K562 (cell line): ENCODE data around the gene SH3RF1. TPM values are rescaled to one million over a fixed set of nuclear protein-coding genes. Genes with fewer than 3 reads are reported as not detected.

Source experiments
- ATAC-seq: fragments of 200-7000 bp; cut with Tn5 transposase; 3 replicates; pipeline ENCODE4 v1.9.1; 2020; ENCODE audit warnings: moderate library complexity
- BruUV-seq: library from RNA; stranded (reverse); fragments of 400-500 nt; replicated peaks from 2 replicates; lab custom pipeline; 2021; lab: Mats Ljungman, UMichigan
- CTCF ChIA-PET: fragments of 300-600 bp; formaldehyde crosslinking; extraction: SDS; loops from one replicate; lab custom pipeline; 2021; ENCODE audit warnings: low intra/inter-chr PET ratio; lab: Yijun Ruan, JAX
- POLR2A ChIA-PET: fragments of 300-600, 350-650 bp; sonication (Branson Sonifier 250); formaldehyde crosslinking; extraction: SDS; loops from one replicate; lab custom pipeline; 2021; ENCODE audit warnings: antibody characterized with exemption, inconsistent platforms; lab: Yijun Ruan, JAX
- DNase-seq, 4 experiments: peaks; one replicate each; pipeline versions ENCODE4 v3.0.0 to v3.0.0-alpha.2; 2011 to 2018; ENCODE audit warnings: low spot score in 3 of 4, mixed read lengths in 3 of 4; ENCODE audit errors: extremely low read depth in 1 of 4
- FAIRE-seq: peaks from 2 replicates; lab custom pipeline; 2011; peaks lifted over from hg19 to GRCh38; lab: Jason Lieb, UNC
- H2AFZ ChIP-seq: 2 replicates; pipeline ENCODE4 v1.6.0; 2011; ENCODE audit warnings: low read depth, low read length, control low read depth, inconsistent platforms
- H3K27ac ChIP-seq: fragments of 200-600 bp; 3 replicates; pipeline ENCODE4 v1.8.0; 2011; ENCODE audit warnings: low read depth, mild to moderate bottlenecking, control low read depth, inconsistent platforms, low read length, moderate library complexity, mixed read lengths; ENCODE audit errors: extremely low read depth
- H3K27me3 ChIP-seq, 2 experiments: fragments of 300-600 bp in 1 of 2; 2 replicates in 1 of 2; 3 replicates in 1 of 2; pipeline versions ENCODE4 v1.6.0 to v1.8.0; 2011; ENCODE audit warnings: inconsistent platforms in 2 of 2, low read length in 2 of 2, mild to moderate bottlenecking in 1 of 2, mixed read lengths in 1 of 2, moderate library complexity in 1 of 2; ENCODE audit not compliant: control insufficient read depth in 2 of 2, insufficient read depth in 2 of 2
- H3K36me3 ChIP-seq: fragments of 300-600 bp; 3 replicates; pipeline ENCODE4 v1.8.0; 2011; ENCODE audit warnings: mild to moderate bottlenecking, low read length, inconsistent platforms; ENCODE audit not compliant: control insufficient read depth, insufficient read depth
- H3K4me1 ChIP-seq, 2 experiments: fragments of 200-600 bp in 1 of 2; replicated peaks in 1 of 2; 2 replicates in 1 of 2; 3 replicates in 1 of 2; pipeline versions ENCODE4 v1.5.1 to v1.8.0; 2011; ENCODE audit warnings: inconsistent platforms in 2 of 2, low read length in 2 of 2, mild to moderate bottlenecking in 1 of 2, mixed read lengths in 1 of 2, moderate library complexity in 1 of 2; ENCODE audit not compliant: control insufficient read depth in 2 of 2, insufficient read depth in 2 of 2
- H3K4me2 ChIP-seq: 2 replicates; pipeline ENCODE4 v1.6.1; 2011; ENCODE audit warnings: low read length, control low read depth, inconsistent platforms, mixed read lengths; ENCODE audit not compliant: insufficient read depth
- H3K4me3 ChIP-seq: fragments of 200-600 bp; sonication (generic), shearing (Covaris generic); 2 replicates; pipeline ENCODE4 v1.5.1; 2016; ENCODE audit warnings: control low read depth, inconsistent platforms
- H3K79me2 ChIP-seq: fragments of 200-600 bp; 3 replicates; pipeline ENCODE4 v1.8.0; 2011; ENCODE audit warnings: low read length, inconsistent platforms; ENCODE audit not compliant: control insufficient read depth, insufficient read depth
- H3K9ac ChIP-seq, 2 experiments: 2 replicates each; pipeline versions ENCODE4 v1.6.0 to v1.6.1; 2011; ENCODE audit warnings: low read depth in 2 of 2, low read length in 2 of 2, control low read depth in 1 of 2, inconsistent platforms in 1 of 2, mild to moderate bottlenecking in 1 of 2, mixed read lengths in 1 of 2; ENCODE audit not compliant: insufficient read depth in 1 of 2
- H3K9me1 ChIP-seq: one replicate; pipeline ENCODE4 v1.6.0; 2011; ENCODE audit warnings: inconsistent platforms, mild to moderate bottlenecking, low read length, moderate library complexity; ENCODE audit not compliant: control insufficient read depth, insufficient read depth
- H3K9me3 ChIP-seq: replicated peaks from 2 replicates; pipeline ENCODE4 v1.5.1; 2011; ENCODE audit warnings: low read depth, low read length, inconsistent platforms; ENCODE audit not compliant: control insufficient read depth, insufficient read depth
- H4K20me1 ChIP-seq: replicated peaks from 2 replicates; pipeline ENCODE4 v1.6.1; 2011; ENCODE audit warnings: low read length, inconsistent platforms, mixed read lengths; ENCODE audit not compliant: control insufficient read depth, insufficient read depth
- ATF1 ChIP-seq, 2 experiments: fragments of 450-650 bp in 1 of 2; IDR thresholded peaks; 2 replicates each; pipeline ENCODE4 v1.6.1; 2016; ENCODE audit warnings: missing compliant biosample characterization in 1 of 2, missing genetic modification characterization in 1 of 2
- CCAR2 ChIP-seq: fragments of 200-400 bp; formaldehyde crosslinking; IDR thresholded peaks from 2 replicates; pipeline ENCODE4 v1.6.1; 2017; ENCODE audit warnings: mild to moderate bottlenecking, low read depth, low read length
- FOS ChIP-seq: IDR thresholded peaks from 3 replicates; pipeline ENCODE4 v1.6.1; 2011; ENCODE audit not compliant: insufficient read length; ENCODE audit errors: extremely low read depth
- KDM1A ChIP-seq, 2 experiments: fragments of 450-650 bp; IDR thresholded peaks; 2 replicates each; pipeline ENCODE4 v1.6.1; 2016; ENCODE audit warnings: mild to moderate bottlenecking in 2 of 2
- PHTF2 ChIP-seq: fragments of 250-450 bp; sonication (Bioruptor Pico); IDR thresholded peaks from 2 replicates; pipeline ENCODE4 v1.5.0; 2021; ENCODE audit warnings: mild to moderate bottlenecking
- POLR2H ChIP-seq: IDR thresholded peaks from 2 replicates; pipeline ENCODE4 v1.6.1; 2016; ENCODE audit warnings: missing genetic modification characterization, low read depth, mild to moderate bottlenecking, control low read depth, missing compliant biosample characterization, moderate library complexity
- SMARCB1 ChIP-seq: IDR thresholded peaks from 2 replicates; pipeline ENCODE4 v1.6.1; 2011; ENCODE audit warnings: improper control_type of control experiment, low read depth; ENCODE audit not compliant: insufficient read length
- STAT6 ChIP-seq: sonication (generic); formaldehyde crosslinking; IDR thresholded peaks from 2 replicates; pipeline ENCODE4 v1.8.1; 2023; ENCODE audit warnings: mild to moderate bottlenecking, missing genetic modification reagents
- ZKSCAN8 ChIP-seq: fragments of 200-800 bp; sonication (Bioruptor generic); IDR thresholded peaks from 2 replicates; pipeline ENCODE4 v1.6.1; 2016; ENCODE audit warnings: missing genetic modification characterization, missing compliant biosample characterization
- ZNF79 ChIP-seq: fragments of 250-450 bp; sonication (Bioruptor Pico); IDR thresholded peaks from 2 replicates; pipeline ENCODE4 v1.4.0; 2020; ENCODE audit warnings: low read depth, mild to moderate bottlenecking, moderate library complexity
- WGBS: fragments of 100-300 bp; shearing (Covaris generic); methylation state at CpG from one replicate; pipeline ENCODE4 v1.1.6; 2016; ENCODE audit warnings: low coverage, mixed read lengths; ENCODE audit not compliant: insufficient coverage; ENCODE audit errors: missing lambda C conversion rate; 5-methylcytosine and 5-hydroxymethylcytosine counted together
- in situ Hi-C: fragments of 300-500 bp; cut with MboI; formaldehyde crosslinking; loops from 4 replicates; pipeline ENCODE4 v1.15.0; 2018; ENCODE audit warnings: inconsistent platforms, mixed read lengths
- intact Hi-C: fragments of 100-400 bp; cut with micrococcal nuclease; formaldehyde crosslinking; loops from 2 replicates; pipeline ENCODE4 v1.14.2; 2022
- polyA plus RNA-seq, 8 experiments: library from polyadenylated mRNA; depleted of rRNA in 4 of 8; stranded (reverse) in 5 of 8; unstranded in 3 of 8; fragments of >200 nt; fragmentation: Nextera tagmentation in 2 of 8; fragmentation: Illumina TruSeq in 1 of 8; extraction: Ambion mirVana in 2 of 8; extraction: Trizol in 1 of 8; gene quantifications; 2 replicates each; pipeline versions ENCODE4 v1.2.1 to v1.2.3, GENCODE V29; 2011 to 2014; ENCODE audit warnings: inconsistent platforms in 1 of 8, missing spikeins in 1 of 8
- total RNA-seq, 7 experiments: library from RNA; depleted of rRNA in 6 of 7; stranded (reverse); fragments of >200 nt in 6 of 7; fragmentation: Illumina TruSeq in 2 of 7; extraction: Trizol in 2 of 7; gene quantifications; 2 replicates each; pipeline versions ENCODE4 v1.2.1 to v1.2.3, GENCODE V29; 2011 to 2021; ENCODE audit warnings: low replicate concordance in 1 of 7
- TF ChIP-seq, protein P1 (sequence below): sonication (generic); formaldehyde crosslinking; IDR thresholded peaks from 2 replicates; pipeline ENCODE4 v1.8.0; 2022; ENCODE audit warnings: mild to moderate bottlenecking, missing genetic modification reagents
- TF ChIP-seq, protein P2 (sequence below): fragments of 250-450 bp; sonication (Bioruptor Pico); IDR thresholded peaks from 2 replicates; pipeline ENCODE4 v1.9.0; 2021; ENCODE audit warnings: mild to moderate bottlenecking, inconsistent platforms

Gene SH3RF1
- total and polyA plus RNA-seq, 9 of the 15 experiments (the other 6 are each of a cell fraction or from before 2014, with no cell fraction given): 0.04 to 0.16 (median 0.11) TPM; not detected in 6

- ChIA-PET POLR2A (no interaction called here), CTCF (no interaction called here)
- BruUV-seq: no TSS peak
- DNase-seq (no peak), FAIRE-seq (no peak), ATAC-seq (no peak)
- Histone ChIP-seq H3K4me2 (no peak overlapping the region), H3K4me1 (no peaks in the 10 kb centered on the region), H3K36me3 (no peaks in the 10 kb centered on the region), H3K9me1 (no peaks in the 10 kb centered on the region), H2AFZ (no peak overlapping the region), H3K4me3 (no peak overlapping the region), H3K9ac (no peak overlapping the region), H4K20me1 (no peaks in the 10 kb centered on the region), H3K27ac (no peak overlapping the region), H3K27me3 (no peaks in the 10 kb centered on the region; a peak in 1 of 5 replicates), H3K79me2 (no peaks in the 10 kb centered on the region), H3K9me3 (no peaks in the 10 kb centered on the region)
- WGBS: 0% methylated on average over 3 of the region's 3 CpGs
- intact Hi-C loops: no loop called here
- in situ Hi-C loops: no loop called here
- no peak for TF ChIP-seq ATF1 (CRISPR knock-in tag; IDR thresholded peaks at IDR 0.05)
- TF ChIP-seq ATF1 (tag; IDR thresholded peaks at IDR 0.05): no peak
- TF ChIP-seq FOS: no peak
- TF ChIP-seq CCAR2: no peak
- no peak for TF ChIP-seq ZKSCAN8 (CRISPR knock-in tag)
- TF ChIP-seq, protein P1, sequence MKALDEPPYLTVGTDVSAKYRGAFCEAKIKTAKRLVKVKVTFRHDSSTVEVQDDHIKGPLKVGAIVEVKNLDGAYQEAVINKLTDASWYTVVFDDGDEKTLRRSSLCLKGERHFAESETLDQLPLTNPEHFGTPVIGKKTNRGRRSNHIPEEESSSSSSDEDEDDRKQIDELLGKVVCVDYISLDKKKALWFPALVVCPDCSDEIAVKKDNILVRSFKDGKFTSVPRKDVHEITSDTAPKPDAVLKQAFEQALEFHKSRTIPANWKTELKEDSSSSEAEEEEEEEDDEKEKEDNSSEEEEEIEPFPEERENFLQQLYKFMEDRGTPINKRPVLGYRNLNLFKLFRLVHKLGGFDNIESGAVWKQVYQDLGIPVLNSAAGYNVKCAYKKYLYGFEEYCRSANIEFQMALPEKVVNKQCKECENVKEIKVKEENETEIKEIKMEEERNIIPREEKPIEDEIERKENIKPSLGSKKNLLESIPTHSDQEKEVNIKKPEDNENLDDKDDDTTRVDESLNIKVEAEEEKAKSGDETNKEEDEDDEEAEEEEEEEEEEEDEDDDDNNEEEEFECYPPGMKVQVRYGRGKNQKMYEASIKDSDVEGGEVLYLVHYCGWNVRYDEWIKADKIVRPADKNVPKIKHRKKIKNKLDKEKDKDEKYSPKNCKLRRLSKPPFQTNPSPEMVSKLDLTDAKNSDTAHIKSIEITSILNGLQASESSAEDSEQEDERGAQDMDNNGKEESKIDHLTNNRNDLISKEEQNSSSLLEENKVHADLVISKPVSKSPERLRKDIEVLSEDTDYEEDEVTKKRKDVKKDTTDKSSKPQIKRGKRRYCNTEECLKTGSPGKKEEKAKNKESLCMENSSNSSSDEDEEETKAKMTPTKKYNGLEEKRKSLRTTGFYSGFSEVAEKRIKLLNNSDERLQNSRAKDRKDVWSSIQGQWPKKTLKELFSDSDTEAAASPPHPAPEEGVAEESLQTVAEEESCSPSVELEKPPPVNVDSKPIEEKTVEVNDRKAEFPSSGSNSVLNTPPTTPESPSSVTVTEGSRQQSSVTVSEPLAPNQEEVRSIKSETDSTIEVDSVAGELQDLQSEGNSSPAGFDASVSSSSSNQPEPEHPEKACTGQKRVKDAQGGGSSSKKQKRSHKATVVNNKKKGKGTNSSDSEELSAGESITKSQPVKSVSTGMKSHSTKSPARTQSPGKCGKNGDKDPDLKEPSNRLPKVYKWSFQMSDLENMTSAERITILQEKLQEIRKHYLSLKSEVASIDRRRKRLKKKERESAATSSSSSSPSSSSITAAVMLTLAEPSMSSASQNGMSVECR (CRISPR knock-in tag): no peak
- no peak for TF ChIP-seq PHTF2 (CRISPR knock-in tag)
- TF ChIP-seq ZNF79 (CRISPR knock-in tag): no peak
- TF ChIP-seq POLR2H: no peak
- TF ChIP-seq STAT6 (CRISPR knock-in tag): no peak
- no peak for TF ChIP-seq SMARCB1
- TF ChIP-seq KDM1A (IDR thresholded peaks at IDR 0.05): no peak
- TF ChIP-seq, protein P2, sequence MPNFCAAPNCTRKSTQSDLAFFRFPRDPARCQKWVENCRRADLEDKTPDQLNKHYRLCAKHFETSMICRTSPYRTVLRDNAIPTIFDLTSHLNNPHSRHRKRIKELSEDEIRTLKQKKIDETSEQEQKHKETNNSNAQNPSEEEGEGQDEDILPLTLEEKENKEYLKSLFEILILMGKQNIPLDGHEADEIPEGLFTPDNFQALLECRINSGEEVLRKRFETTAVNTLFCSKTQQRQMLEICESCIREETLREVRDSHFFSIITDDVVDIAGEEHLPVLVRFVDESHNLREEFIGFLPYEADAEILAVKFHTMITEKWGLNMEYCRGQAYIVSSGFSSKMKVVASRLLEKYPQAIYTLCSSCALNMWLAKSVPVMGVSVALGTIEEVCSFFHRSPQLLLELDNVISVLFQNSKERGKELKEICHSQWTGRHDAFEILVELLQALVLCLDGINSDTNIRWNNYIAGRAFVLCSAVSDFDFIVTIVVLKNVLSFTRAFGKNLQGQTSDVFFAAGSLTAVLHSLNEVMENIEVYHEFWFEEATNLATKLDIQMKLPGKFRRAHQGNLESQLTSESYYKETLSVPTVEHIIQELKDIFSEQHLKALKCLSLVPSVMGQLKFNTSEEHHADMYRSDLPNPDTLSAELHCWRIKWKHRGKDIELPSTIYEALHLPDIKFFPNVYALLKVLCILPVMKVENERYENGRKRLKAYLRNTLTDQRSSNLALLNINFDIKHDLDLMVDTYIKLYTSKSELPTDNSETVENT (CRISPR knock-in tag): no peak
These were observed 123.6 kb downstream of the SH3RF1 start for GRCh38 chr4:169147191-169147590.
